ENCODE data around the gene PPP2R3A. TPM values are rescaled to one million over a fixed set of nuclear protein-coding genes. Genes with fewer than 3 reads are reported as not detected.

The PPP2R3A gene
- total and polyA plus RNA-seq, 9 of the 15 experiments (the other 6 are each of a cell fraction or from before 2014, with no cell fraction given) = 0.10 to 0.50 (median 0.24) TPM

DNA sequence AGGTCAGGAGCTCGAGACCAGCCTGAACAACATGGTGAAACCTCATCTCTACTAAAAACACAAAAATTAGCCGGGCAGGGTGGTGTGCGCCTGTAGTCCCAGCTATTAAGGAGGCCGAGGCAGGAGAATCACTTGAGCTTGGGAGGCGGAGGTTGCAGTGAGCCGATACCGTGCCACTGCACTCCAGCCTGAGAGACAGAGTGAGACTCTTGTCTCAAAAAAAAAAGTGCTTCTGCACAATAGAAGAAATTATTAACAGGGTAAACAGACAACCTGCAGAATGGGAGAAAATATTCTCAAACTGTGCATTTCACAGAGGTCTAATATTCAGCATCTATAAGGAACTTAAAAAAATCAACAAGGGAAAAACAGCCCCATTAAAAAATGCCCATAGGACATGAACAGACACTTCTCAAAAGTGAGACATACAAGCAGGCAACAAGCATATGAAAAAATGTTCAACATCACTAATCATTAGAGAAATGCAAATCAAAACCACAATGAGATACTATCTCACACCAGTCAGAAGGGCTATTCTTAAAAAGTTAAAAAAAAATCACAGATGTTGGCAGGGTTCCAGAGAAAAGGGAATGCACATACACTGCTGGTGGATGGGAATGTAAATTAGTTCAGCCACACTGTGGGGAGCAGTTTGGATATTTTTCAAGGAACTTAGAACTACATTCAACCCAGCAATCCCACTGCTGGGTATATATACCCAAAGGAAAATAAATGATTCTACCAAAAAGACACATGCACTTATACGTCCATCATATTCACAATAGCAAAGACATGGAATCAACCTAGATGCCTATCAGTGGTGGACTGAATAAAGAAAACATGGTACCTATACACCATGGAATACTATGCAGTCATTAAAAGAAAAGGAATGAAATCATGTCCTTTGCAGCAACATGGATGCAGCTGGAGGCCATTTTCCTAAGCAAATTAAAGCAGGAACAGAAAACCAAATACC is 155.1 kb downstream of the PPP2R3A start:
- CTCF ChIA-PET (ENCODE audit: low intra/inter-chr PET ratio) = no interaction called here
- POLR2A ChIA-PET = interaction anchor here (0.9 kb wide), 1 partner anchor 10 kb away, joined by 3 read pairs; no protein-coding TSS in a partner anchor
- WGBS (ENCODE audit: insufficient coverage, low coverage, missing lambda C conversion rate) = 65% methylated on average over 4 of the region's 8 CpGs

DNA sequence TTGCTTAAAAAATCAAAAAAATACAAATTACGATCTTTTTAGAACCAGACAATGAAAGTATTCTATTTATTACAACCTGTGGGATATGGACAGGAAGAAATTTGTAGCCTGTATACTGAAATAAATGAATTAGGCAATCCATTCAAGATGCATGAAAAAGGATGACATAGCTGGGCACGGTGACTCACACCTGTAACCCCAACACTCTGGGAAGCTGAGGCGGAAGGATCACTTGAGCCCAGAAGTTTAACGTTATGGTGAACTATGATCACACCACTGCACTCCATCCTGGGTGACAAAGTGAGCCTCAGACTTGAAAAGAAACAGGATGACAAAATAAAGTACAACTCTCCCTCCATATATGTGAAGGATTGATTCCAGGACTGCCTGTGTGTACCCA is 156.5 kb downstream of the PPP2R3A start:
- Histone ChIP-seq H3K4me3 (no peak overlapping the region), H3K27ac (ENCODE audit: extremely low read depth, low read depth, low read length) (no peak overlapping the region), H2AFZ (ENCODE audit: low read depth, low read length) (no peak overlapping the region), H3K79me2 (ENCODE audit: control insufficient read depth, insufficient read depth, low read length) (no peaks in the 10 kb centered on the region), H4K20me1 (replicated peaks; ENCODE audit: control insufficient read depth, insufficient read depth, low read length) (no peaks in the 10 kb centered on the region), H3K4me1 (replicated peaks in 1 of 2; ENCODE audit: control insufficient read depth in 2 of 2, insufficient read depth in 2 of 2, low read length in 2 of 2) (no peaks in the 10 kb centered on the region), H3K27me3 (ENCODE audit: control insufficient read depth in 2 of 2, insufficient read depth in 2 of 2, low read length in 2 of 2) (no peaks in the 10 kb centered on the region), H3K4me2 (ENCODE audit: insufficient read depth, low read length) (no peak overlapping the region), H3K36me3 (ENCODE audit: control insufficient read depth, insufficient read depth, low read length) (no peaks in the 10 kb centered on the region), H3K9me1 (ENCODE audit: control insufficient read depth, insufficient read depth, low read length) (no peaks in the 10 kb centered on the region), H3K9ac (ENCODE audit: insufficient read depth in 1 of 2, low read depth in 2 of 2, low read length in 2 of 2) (no peak overlapping the region), H3K9me3 (replicated peaks; ENCODE audit: control insufficient read depth, insufficient read depth, low read depth, low read length) (no peaks in the 10 kb centered on the region)
- DNase-seq (ENCODE audit: extremely low read depth in 1 of 4, low spot score in 3 of 4) (no peak), ATAC-seq (no peak), FAIRE-seq (no peak)
- no TSS peak for BruUV-seq (replicated peaks)
- WGBS (ENCODE audit: insufficient coverage, low coverage, missing lambda C conversion rate) = 30% methylated on average over 4 of the region's 4 CpGs
- TF ChIP-seq, protein P1, sequence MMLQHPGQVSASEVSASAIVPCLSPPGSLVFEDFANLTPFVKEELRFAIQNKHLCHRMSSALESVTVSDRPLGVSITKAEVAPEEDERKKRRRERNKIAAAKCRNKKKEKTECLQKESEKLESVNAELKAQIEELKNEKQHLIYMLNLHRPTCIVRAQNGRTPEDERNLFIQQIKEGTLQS (IDR thresholded peaks at IDR 0.05) = 0 out of 2 replicates have a peak, but pooled peaks have one; percentile 13
- TF ChIP-seq, protein P1 (CRISPR knock-in tag; conservative IDR thresholded peaks at IDR 0.05) = no peak
- TF ChIP-seq, protein P2, sequence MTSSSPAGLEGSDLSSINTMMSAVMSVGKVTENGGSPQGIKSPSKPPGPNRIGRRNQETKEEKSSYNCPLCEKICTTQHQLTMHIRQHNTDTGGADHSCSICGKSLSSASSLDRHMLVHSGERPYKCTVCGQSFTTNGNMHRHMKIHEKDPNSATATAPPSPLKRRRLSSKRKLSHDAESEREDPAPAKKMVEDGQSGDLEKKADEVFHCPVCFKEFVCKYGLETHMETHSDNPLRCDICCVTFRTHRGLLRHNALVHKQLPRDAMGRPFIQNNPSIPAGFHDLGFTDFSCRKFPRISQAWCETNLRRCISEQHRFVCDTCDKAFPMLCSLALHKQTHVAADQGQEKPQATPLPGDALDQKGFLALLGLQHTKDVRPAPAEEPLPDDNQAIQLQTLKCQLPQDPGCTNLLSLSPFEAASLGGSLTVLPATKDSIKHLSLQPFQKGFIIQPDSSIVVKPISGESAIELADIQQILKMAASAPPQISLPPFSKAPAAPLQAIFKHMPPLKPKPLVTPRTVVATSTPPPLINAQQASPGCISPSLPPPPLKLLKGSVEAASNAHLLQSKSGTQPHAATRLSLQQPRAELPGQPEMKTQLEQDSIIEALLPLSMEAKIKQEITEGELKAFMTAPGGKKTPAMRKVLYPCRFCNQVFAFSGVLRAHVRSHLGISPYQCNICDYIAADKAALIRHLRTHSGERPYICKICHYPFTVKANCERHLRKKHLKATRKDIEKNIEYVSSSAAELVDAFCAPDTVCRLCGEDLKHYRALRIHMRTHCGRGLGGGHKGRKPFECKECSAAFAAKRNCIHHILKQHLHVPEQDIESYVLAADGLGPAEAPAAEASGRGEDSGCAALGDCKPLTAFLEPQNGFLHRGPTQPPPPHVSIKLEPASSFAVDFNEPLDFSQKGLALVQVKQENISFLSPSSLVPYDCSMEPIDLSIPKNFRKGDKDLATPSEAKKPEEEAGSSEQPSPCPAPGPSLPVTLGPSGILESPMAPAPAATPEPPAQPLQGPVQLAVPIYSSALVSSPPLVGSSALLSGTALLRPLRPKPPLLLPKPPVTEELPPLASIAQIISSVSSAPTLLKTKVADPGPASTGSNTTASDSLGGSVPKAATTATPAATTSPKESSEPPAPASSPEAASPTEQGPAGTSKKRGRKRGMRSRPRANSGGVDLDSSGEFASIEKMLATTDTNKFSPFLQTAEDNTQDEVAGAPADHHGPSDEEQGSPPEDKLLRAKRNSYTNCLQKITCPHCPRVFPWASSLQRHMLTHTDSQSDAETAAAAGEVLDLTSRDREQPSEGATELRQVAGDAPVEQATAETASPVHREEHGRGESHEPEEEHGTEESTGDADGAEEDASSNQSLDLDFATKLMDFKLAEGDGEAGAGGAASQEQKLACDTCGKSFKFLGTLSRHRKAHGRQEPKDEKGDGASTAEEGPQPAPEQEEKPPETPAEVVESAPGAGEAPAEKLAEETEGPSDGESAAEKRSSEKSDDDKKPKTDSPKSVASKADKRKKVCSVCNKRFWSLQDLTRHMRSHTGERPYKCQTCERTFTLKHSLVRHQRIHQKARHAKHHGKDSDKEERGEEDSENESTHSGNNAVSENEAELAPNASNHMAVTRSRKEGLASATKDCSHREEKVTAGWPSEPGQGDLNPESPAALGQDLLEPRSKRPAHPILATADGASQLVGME (CRISPR knock-in tag; IDR thresholded peaks at IDR 0.05) = no peak
- in situ Hi-C loops (cut with MboI) (no loop called here), intact Hi-C loops (cut with micrococcal nuclease) (no loop called here)
- ChIA-PET POLR2A (interaction anchor here (0.9 kb wide), 1 partner anchor 12 kb away, joined by 3 read pairs; no protein-coding TSS in a partner anchor), CTCF (ENCODE audit: low intra/inter-chr PET ratio) (no interaction called here)

More for the DNA sequence above, 155.1 kb downstream of the PPP2R3A start:
- Histone ChIP-seq H2AFZ (ENCODE audit: low read depth, low read length) (no peak overlapping the region), H3K27ac (ENCODE audit: extremely low read depth, low read depth, low read length) (no peak overlapping the region), H3K27me3 (ENCODE audit: control insufficient read depth in 2 of 2, insufficient read depth in 2 of 2, low read length in 2 of 2) (no peaks in the 10 kb centered on the region), H3K9ac (ENCODE audit: insufficient read depth in 1 of 2, low read depth in 2 of 2, low read length in 2 of 2) (no peak overlapping the region), H3K4me1 (replicated peaks in 1 of 2; ENCODE audit: control insufficient read depth in 2 of 2, insufficient read depth in 2 of 2, low read length in 2 of 2) (no peaks in the 10 kb centered on the region), H4K20me1 (replicated peaks; ENCODE audit: control insufficient read depth, insufficient read depth, low read length) (no peaks in the 10 kb centered on the region), H3K9me3 (replicated peaks; ENCODE audit: control insufficient read depth, insufficient read depth, low read depth, low read length) (no peaks in the 10 kb centered on the region), H3K36me3 (ENCODE audit: control insufficient read depth, insufficient read depth, low read length) (no peaks in the 10 kb centered on the region), H3K4me2 (ENCODE audit: insufficient read depth, low read length) (no peak overlapping the region), H3K79me2 (ENCODE audit: control insufficient read depth, insufficient read depth, low read length) (no peaks in the 10 kb centered on the region), H3K9me1 (ENCODE audit: control insufficient read depth, insufficient read depth, low read length) (no peaks in the 10 kb centered on the region), H3K4me3 (no peak overlapping the region)
- DNase-seq (ENCODE audit: extremely low read depth in 1 of 4, low spot score in 3 of 4) = no peak
- ATAC-seq = no peak
- intact Hi-C loops (cut with micrococcal nuclease) (no loop called here), in situ Hi-C loops (cut with MboI) (no loop called here)
- FAIRE-seq = no peak
- no peak for TF ChIP-seq CBFB (CRISPR knock-in tag; IDR thresholded peaks at IDR 0.05)
- TF ChIP-seq ZNF239 (CRISPR knock-in tag; IDR thresholded peaks at IDR 0.05) = no peak
- TF ChIP-seq TCF3 (CRISPR knock-in tag; IDR thresholded peaks at IDR 0.05) = no peak
- TF ChIP-seq NFIC (IDR thresholded peaks at IDR 0.05) = peak; percentile 77
- no peak for TF ChIP-seq SMARCA4 (IDR thresholded peaks at IDR 0.05)
- no TSS peak for BruUV-seq (replicated peaks)

Measured in K562 (cell line).